HG02588 (cell line): Measurements from ENCODE around the gene SATB1.
"Not testable (repeated sequence)": the region's sequence is repeated elsewhere in the genome, so short reads cannot be mapped to it uniquely, and the experiment has no call there.

Experiments
- ATAC-seq: cut with Tn5 transposase; IDR thresholded peaks from one replicate; pipeline ENCODE4 v1.9.1; 2021; ENCODE audit warnings: mild to moderate bottlenecking, moderate library complexity; ENCODE audit not compliant: unreplicated experiment

The SATB1 gene

DNA sequence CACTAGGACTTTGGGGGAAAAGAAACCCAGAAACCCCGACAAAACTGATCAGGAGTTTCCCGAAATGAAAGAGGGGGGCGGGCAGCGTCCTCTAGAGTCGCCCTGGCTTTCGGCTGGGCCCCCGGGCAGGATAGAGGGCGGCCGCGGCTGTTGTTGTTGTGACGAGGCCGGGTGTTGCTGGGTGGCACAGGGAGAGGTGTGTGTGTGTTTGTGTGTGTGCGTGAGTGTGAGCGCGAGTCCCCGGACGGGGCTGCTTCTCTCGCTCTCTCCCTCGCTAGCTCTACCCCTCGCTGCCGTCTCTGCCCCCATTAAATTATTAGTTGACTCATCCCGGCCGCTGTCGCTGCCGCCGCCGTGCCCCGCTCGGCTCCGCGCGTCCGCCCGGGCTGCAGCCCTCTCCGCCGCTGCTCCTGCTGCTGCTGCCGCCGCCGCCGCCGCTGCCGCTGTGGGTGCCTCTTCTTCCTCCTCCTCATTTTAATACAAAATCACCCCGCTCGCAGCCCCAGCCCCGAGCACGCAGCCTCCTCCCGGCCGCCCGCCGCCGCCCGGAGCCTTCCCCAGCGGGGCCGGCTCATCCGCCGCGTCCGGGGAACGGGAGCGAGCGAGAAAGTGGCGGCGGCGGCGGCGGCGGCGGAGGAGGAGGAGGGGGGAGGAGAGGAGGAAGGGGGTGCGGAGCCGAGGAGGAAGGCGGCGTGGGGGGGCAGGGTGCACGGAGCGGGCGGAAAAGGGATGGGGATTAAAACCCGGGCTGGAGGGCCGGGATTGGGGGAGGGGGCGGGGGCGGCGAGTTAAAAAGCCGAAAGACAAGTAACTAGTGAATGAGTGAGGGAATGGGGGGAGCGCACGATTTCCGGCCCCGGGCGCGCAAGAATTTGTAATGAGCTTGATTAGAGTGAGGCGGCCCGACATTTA lies at the start of gene SATB1:
Gene SATB1 (minus strand): TSS at position 611 of the 912 bp plus-strand sequence. CDS start 4,372 bp downstream, outside the sequence.
- peak; percentile 51 for ATAC-seq

DNA sequence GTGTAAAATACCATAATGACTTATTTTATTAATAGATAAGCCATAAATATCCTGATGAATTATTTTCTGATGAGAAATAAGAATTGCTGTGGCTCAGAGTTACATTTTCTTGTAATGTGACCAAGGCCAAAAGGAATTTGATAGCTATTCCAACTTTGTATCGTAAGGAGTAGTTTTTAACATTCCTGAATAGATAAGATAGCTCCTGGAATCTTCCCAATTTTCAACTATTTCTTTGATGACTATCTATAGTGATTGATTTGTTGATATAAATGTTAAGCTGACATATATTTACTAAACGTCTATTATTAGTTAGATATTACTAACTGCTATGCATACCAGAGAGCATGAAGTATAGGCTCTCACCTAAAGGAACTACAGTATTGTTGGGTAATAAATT lies 49.1 kb upstream of the SATB1 start:
- no peak for ATAC-seq

DNA sequence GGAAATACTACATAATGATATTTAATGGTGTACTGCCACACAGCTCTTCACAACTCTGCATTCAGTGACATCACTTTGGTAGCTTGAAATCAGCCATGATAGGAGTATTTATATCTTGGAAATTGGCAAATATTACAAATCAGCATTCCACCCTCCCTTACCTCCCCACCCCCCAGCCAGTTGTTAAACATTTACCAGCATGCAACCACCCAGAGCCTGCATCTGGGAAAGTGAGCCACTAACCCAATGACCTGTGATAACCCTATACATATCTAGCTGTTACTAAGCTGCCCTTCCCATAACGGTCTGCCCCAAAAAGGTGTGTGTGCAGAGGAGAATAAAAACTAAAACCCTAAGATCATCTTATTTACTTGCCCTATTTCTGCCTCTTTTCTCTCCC lies 44.6 kb upstream of the SATB1 start:
- no peak for ATAC-seq

DNA sequence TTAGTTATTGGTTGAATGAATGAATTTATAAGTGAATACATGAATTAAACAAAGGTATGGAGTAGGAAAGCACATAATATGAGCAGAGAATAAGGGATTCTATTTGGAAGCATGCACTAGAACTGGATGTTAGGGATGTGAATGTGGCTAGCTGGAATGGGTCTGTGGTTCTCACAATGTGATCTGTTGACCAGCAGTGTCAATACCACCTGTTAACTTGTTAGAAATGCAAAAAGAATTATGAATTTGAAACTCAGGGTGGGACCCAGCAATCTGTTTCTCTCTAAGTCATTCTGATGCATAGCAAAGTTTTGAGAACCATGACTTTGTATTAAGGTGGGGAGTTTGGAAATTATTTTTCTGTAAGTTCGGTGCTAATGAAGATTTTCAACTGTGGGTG lies 41.0 kb upstream of the SATB1 start:
- ATAC-seq: no peak

DNA sequence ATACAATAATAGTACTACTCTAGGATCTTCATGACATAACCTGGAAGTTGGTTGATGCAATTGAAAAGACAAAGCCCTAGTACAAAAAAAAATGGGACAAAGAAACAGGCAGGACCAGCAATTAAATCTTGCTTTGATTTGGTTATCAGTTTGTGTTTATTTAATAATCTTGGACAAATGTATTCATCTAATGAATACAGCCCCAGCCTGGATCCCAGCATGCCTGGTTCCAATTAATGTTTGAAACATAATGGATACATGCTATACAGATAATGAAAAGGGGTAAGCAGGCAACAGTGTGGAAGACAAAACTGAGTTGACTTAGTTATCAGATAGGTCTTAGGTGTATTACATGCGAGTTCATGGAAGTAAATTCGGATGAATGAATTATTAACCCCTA lies 29.6 kb upstream of the SATB1 start:
- no peak for ATAC-seq

DNA sequence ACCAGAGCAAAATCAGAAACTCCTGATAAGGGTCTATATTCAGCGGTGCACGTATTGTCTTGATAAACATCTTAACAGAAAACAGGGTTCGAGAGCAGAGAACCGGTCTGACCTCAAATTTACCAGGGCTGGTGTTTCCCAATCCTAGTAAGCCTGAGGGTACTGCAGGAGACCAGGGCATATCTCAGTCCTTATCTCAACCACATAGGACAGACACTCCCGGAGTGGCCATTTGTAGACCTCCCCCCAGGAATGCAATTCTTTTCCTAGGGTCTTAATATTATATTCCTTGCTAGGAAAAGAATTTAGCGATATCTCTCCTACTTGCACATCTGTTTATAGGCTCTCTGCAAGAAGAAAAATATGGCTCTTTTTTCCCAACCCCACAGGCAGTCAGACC lies 24.5 kb upstream of the SATB1 start:
- not testable (repeated sequence) for ATAC-seq

DNA sequence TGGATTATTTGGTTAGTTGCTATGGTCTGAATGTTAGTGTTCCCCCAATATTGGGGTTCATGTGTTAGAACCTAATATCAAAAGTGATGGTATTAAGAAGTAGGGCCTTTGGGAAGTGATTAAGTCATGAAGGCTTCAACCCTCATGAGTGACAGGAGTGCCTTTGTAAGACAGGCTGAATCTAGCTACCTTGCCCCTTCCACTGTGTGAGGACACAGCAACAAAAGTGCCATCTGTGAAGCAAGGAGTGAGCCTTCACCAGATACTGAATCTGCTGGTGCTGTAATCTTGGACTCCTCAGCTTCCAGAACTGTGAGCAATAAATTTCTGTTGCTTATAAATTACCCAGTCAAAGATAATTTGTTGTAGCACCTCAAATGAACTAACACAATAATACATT lies 22.6 kb upstream of the SATB1 start:
- no peak for ATAC-seq

DNA sequence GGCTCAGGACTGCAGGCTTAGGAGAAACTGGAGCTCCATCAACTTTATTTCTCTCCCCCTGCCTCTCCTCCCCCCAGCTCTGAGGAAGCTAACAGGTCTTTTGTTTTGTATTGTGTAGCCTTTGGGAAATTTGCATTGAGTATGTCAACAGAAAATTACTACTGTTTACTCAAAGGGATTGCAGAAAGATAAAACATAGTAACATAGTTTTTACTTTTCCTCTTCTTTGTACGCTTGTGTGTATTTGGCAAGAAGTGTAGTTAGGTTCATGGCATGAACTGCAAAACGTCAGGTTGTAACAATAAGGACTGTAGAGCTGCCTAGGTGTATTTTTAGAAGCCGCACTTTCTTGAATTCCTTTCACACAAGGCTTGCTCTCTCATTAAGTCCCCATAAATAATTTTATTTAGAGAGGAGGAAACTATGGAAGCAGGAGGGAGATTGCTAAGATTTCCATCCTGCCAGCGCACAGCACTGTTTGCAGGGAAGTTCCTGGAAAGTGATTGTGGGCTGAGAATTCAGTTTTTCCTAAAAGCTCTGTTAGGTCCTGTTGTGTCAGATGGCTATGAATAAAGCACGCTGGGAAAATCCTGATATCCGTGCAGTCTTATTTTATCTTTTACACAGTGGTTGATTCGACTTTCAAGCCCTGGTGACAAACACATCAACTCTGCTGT lies 21.1 kb upstream of the SATB1 start:
- ATAC-seq: no peak

DNA sequence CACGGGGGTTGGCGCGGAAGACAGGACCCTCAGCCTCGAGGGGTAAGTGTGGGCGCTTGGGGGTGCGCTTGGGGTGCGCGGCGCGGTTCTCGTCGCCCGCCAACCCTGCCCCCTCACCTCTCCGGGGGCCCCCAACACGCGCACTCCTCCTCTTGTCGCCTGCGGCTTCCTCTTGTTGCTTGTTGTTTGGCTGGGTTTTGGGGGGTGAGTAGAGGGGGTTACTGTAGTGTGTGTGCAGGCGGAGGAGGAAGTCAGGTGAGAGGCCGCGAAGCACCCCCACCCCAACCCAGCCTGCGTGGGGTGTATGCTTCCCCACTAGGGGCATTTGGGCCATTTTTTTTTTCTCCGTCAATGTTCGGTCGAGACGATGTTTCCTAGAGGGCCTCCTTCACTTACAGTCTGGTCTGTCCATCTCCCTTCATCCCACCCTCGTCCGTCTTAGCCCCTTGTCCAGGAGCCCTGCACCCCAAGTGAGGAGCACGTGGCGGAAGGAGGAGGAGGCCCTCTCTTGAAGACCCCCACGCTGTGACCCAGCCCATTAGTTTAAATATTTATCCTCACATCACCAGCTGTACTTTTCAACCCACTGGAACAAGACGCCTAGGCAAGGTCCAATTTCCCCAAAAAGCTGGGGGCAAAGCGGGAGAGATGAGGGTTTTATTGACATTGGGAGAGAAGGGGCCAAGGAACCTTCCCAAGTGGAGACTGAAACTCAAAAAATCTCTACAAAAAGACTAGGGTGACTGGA lies 20.4 kb upstream of the SATB1 start:
- peak; percentile 21 for ATAC-seq

DNA sequence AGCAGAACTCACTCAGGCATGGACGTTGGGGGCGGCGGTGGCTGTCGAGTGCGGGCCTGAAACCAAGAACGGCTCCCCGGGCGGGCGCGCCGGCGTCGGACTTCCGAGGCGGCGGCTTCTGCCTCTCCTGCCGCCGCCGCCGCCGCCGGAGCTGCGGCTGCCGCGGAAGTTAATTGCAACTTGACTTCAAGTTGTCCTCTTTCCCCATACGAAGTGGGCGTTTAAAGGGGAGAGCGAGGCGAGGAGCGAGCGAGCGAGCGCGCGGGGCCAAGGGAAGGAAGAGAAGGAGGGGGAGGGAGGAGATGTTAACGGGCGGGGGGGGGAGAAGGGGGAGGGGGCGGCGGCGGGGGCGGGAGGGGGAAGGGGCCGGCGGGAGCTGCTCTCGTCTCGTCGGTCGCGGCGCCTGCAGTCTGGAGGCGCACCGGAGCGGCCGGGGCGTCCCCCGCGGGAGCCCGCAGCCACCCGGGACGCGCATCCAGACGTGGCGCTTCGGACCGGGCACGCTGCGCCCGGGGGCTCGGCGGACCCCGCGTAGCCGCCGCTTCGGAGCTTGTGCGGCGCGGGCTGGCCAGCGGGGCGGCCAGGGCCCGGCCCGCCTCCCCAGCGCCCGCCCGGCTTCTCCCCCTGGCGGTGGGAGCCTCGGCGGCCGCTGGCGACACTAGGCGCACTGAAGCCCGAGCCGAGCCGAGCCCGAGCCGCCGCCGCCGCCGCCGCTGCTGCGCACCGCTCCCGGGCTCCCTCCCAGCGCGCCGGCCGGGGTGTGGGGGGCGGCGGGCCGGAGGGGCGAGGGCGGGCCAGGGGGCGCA lies 19.7 kb upstream of the SATB1 start:
- ATAC-seq: peak; percentile 90

DNA sequence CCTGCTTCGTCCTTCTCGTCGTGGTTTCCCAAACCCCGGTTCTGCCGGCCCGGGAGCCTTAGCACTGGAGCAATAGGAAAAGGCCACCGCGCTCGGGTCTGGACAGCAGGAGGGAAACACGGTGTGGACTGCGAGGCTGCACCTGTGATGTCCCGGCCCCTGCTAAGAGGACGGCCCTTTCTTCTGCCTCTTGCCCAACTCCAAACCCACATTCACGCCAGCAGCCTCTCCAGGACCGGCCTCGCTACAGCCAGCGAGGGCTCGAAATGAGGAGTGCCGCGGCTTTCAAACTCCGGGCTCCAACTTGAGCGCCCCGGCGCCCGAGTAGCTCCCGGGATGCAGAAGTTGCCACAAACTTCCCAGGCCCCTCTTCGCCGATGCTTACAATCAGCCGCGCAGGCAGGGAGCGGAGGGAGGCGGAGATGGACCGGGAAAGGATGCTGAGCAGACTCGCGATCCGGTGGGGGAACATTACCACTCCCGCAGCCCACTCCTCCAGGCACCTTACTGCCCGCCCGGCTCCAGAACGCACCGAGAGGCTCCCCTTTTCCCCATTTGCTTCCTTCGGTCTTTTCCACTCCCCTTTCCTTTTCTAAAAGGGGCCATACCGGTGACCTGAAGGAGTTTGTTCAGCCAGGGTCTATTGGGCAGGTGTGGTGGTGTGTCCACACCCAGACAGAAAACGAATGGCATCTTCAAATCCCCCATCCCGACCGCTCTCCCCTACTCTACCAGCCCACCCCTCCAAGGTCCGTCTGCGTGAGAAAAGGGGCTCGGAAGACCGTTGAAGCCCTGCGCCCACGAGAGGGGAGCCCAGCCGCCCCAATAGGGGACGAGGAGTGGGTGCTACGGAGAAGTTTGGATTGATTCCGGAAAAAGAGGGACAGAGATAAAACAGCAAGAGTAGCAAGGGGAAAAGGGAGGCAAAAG lies 18.8 kb upstream of the SATB1 start:
- ATAC-seq: no peak

DNA sequence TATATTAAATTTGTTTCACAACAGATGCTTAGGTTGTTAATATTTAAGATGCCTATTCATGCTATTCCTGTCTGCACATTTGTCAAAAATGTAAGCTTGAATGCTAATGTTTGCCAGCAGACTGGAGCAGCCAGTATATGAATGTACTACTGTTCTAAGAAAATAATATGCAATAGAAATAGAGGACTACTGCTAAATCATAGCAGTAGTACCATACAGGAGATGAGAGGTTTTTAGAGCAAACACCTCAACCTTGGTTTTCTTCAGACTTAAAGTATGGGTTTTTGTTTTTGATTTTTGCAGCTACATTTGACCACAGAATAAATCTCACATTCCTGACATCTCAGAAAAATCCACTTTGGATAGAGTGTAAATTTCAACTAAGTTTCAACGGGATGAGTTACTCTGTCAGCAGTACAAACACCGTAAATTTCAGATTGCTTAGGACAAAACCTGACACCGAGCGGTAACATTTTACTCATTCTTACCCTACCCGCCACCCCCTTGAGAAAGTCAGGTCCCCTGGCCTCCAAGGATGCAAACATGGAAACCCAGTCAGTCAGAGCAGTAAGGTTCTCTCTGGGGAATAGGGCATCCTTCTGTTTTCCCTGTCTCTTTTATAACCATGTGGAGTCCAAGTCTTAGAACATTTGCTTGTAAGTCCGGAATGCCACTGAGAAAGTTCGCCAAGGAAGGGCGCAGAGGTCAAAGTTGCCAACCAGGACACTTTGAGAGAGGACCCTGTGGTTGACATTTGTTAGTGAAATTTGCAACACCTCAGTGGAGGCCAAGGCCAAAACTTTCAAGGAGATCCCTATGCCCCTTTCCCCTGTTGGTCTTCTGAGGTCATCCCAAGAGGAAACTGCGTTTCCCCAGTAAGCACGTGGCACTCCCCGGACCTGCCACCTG lies 17.9 kb upstream of the SATB1 start:
- no peak for ATAC-seq

DNA sequence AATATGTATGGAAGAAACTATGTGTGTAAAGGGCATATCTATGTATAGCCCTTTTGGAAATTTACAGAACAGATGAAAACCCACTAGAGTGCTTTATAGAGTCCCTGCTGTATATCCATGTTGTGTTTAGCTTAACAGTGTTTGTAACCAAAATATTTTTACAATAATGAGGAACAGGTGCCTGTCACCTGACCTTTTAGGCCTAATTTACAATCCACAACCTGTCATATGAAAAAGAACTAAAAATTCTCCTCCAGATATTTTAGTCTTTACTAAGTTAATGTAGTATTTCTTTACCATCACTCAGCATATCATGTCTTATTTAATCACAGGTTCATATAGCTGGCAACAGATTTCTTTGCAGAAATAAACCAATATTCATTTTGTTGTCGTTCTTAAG lies 16.4 kb upstream of the SATB1 start:
- no peak for ATAC-seq

DNA sequence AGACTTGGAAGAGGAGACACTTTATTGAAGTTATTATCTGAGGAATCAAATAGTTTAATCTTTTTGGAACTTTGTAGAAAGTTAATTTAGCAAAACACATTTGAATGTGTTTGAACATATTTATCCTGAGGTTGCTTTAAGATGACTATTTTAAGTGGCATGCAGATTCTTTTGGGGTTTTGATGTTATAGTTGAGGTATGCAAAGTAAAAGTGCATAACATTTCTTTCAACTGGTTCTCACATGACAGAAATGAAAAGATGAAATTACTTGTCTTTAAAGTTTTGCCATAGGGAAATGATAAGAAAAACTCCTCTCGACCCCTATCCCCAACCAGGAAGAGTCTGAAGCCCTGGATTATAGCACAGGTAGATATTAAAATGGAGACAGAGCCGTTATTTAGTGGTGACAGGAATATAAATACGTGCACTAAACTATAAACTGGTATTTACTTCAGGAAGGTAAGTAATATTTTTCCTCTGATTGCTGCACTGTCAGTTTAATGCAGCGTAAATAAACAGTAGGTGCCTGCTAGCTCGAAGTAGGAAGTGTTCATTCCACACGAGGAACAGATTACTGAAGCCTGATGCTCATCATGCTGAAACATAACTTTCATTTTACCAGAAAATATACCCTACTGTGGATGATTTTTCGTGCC lies 15.1 kb upstream of the SATB1 start:
- ATAC-seq: no peak

DNA sequence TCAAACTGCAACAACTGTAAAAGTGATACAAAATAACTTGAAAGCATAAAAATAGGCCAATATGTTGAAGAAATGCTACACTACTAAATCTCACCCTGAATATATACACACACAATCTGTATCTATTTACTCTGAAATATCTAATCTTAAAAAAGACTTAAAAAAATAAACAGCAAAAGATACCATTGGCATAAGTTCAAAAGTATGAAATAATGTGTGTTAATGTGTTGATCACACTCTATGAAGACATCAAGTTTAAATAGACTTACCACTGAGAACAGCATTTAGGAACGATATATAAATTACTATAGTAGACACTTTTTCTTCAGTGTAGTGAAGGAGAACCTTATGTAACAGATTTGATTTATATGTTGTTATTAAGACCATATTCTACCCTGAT lies 14.1 kb upstream of the SATB1 start:
- ATAC-seq: no peak

DNA sequence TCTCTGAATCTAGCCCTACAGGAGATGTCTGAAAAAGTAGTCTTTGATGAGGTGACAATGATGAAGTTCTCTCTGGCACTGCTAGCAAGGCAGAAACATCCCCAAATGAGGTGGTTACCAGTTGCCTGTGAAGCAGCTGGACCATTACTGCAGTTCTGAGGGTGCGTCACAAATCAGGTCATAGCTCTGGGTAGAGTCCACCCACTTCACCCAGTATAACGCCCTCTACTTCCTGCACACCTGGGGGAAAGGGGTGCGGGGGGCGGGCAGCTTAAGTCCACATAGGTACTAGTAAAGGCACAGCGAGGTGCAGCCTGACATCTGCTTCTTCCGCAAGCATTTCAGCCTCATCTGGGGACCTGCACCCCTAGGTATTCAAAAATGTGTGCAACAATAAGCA lies 13.4 kb upstream of the SATB1 start:
- ATAC-seq: no peak

DNA sequence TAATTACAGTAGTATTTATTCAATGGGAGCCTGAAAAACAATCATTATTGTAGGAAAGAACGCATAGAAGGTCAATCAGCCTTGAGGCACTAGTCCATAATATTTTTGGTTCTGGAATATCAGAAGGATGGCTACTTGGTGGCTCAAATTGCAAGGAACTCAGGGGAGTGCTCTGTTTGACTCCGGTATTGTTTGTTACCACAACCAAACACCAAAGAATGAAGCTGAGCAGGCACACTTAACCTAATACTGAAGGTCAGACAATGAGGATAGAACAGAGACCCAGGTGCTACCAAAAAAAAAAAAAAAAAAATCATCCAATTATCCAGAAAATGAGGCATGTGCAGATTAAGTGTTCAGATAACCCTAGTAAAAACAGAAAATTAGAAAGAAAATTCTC lies 11.1 kb upstream of the SATB1 start:
- no peak for ATAC-seq

DNA sequence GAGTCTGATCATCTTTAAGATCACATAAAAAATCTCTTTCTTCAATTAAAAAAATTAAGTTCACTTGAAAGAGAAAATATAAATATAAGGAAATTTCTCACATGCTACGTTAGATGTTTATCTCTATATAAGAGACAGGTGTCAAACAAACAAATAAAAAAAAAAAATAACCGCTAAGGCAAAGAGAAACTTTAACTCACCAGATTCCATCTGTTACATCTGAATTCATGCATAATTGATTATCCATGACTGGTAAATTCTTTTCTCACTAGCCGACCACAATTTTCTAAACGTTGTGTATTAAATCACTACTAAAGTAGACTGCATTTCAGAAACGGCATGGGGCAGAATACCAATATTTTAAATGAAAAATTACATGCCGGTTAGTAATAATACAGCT lies 9.6 kb upstream of the SATB1 start:
- ATAC-seq: no peak
